Kidney glomerular epithelial cell (primary cell): ENCODE measurements around the gene DNAJC22.
"Not testable (repeated sequence)": the region's sequence is repeated elsewhere in the genome, so short reads cannot be mapped to it uniquely, and the experiment has no call there.

ENCODE experiments used
- DNase-seq: peaks from one replicate; lab custom pipeline; 2025; lab: John Stamatoyannopoulos, UW

The DNAJC22 gene

DNA sequence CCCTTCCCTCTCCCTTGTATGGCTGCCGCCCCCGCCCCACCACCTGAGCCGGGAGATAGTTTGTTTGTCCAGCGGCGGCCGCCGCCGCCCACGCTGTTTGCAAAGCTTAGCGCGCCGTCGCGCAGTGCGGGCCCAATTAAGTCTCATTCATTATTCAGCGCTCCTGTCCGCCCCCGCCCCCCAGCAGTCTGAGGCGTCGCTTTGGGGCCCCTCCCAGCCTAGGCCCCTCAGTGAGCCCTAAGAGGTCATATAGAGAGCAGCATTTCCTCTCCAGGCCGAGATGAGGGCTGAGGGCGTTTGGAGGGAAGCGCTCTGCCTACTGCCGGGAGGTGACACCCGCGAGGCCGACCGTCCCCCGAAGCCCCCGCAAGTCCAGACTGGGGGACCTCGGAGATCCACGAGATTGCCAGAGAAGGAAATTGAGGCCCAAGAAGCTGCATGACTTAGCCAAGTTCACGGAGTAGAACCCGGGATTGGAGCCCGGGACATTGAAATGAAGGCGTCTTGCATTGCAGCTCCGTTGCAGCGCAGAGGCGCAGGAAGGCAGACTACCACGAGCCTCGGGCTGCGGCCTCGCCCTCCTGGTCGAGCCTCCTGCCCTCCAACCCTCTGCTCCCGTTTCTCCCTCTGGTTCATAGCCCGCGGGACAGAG, at the start of gene DNAJC22:
TSS of gene DNAJC22 (plus strand) at position 230 of the 652 bp plus-strand sequence. CDS start 1,985 bp downstream, outside the sequence.
- DNase-seq, result peak; percentile 9

DNA sequence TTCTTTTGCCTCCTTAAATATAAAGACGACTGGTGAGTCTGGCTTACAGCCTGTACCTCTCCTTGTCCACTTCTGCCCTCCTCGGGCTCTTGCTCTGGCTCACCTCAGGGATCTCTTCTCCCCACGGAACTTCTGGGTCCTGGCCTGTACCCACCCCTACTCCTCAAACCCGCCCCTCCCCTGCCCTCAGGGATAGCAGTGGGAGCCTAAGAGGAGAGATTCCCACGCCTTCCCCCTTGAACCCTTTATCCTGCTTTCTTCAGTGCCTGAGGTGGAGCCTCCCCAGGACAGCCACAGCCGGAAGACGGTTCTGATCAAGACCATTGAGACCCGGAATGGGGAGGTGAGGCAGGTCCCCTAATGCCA, 49.0 kb upstream of the DNAJC22 start:
- no peak for DNase-seq

DNA sequence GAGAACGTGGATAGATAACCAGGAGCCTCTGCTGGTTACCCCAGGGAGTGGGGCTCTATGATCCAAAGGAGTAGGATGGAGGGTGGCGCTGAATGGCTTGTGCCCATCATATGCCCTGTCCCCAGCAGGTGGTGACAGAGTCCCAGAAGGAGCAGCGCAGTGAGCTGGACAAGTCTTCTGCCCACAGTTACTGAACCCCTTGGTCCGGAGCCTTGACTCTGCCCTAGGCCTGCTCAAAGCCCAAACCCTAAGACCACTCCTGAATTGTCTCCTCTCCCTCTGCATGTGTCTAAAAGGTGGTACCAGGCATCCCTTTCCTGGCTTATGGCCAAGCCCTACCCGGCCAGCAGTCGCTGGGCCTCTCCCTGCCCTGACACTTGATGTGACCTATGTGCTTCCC, 48.5 kb upstream of the DNAJC22 start:
- no peak for DNase-seq

DNA sequence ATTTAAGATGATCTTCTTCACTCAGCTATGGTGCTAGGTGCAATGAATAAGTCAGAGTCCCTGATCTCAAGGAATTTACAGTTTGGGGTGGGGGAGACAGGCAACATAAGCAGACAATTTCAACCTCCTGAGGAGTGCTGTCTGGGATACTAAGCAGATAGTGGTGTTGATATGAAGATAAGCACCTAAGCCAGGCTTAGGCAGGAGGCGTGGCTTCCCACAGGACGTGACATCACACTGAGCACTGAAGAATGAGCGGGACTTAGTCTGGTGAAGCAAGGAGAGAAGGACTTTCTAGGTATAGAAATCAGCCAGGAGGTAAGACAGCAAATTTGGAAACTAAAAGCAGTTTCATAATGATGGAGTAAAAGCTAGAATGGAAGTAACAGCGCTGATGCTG, 44.9 kb upstream of the DNAJC22 start:
- DNase-seq, result no peak

DNA sequence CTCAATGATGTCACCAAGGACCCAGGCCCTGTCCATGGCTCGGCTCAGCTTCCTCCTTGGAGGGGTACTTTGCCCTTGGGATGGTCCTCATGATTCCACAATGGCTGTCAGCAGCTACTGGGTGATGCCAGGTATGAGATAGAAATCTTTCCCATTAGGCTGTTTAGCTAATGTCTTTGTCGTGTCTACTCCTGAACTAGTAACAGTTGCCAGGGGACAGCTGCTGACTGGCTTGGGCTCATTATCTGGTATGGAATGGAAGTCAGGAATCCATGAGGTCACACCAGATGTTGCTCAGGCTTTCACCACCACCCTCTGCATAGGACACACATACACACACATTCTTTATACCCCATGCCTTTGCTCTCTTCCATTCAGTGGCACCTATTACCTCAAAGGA, 42.5 kb upstream of the DNAJC22 start:
- no peak for DNase-seq

DNA sequence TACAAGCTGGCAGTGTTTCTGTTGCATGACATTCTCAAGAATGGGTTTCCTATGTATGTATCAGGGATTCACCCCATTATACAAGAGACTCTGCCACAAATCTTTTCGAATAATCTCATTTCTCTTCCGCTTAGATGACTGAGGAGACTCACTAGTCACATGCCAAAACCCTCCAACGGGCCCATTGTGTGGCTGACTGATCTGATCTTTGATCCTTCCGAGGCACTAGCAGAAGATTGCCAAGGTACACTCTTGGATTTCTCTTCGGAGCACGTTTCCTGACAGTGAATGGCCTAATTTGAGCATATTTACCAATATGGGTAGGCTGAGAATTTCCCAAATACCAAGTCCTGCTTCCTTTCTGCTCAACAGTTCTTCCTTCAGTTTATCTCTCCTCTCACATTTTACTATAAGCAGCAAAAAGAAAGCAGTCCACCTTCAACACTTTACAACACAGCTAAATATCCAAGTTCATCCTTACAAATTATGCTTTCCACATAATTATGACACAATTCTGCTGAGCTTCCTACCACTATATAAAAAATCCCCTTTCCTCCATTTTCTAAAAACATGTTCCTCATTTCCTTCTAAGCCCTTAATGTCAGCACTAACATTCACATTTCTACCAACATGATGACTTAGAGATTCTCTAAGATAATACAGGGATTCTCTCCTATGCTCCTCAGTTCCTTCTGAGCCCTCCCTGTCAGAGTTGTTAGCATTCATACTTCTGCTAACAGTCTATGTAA, 40.8 kb upstream of the DNAJC22 start:
- DNase-seq, result no peak

DNA sequence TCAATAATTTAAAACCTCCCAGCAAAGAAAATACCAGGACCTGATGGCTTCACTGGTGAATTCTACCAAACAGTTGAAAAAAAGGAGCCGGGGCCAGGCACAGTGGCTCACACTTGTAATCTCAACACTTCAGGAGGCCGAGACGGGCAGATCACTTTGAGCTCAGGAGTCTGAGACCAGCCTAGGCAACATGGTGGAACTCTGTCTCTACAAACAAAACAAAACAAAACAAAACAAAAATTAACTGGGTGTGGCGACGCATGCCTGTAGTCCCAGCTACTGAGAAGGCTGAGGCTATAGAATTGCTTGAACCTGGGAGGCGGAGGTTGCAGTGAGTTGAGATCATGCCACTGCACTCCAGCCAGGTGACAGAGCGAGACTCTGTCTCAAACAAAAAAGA, 37.3 kb upstream of the DNAJC22 start:
- DNase-seq, result no peak

DNA sequence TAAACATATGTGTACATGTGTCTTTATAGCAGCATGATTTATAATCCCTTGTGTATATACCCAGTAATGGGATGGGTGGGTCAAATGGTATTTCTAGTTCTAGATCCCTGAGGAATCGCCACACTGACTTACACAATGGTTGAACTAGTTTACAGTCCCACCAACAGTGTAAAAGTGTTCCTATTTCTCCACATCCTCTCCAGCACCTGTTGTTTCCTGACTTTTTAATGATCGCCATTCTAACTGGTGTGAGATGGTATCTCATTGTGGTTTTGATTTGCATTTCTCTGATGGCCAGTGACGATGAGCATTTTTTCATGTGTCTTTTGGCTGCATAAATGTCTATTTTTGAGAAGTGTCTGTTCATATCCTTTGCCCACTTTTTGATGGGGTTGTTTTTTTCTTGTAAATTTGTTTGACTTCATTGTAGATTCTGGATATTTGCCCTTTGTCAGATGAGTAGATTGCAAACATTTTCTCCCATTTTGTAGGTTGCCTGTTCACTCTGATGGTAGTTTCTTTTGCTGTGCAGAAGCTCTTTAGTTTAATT, 36.2 kb upstream of the DNAJC22 start:
- DNase-seq, result not testable (repeated sequence)

DNA sequence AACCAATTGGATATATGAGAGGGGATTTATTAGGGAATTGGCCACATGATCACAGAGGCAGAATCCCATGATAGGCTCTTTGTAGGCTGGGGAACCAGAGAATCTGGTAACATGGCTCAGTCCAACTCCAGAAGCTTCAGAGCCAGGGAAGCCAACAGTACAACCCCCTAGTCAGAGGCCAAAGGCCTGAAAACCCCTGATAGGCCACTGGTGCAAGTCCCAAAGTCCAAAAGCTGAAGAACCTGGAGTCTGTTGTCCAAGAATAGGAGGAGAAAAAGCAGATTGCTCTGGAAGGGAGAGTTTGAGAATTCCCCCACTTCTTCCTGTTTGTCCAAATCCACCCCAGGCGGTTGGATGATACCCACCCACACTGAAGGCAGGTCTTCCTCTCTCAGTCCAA, 31.9 kb upstream of the DNAJC22 start:
- DNase-seq, result no peak

DNA sequence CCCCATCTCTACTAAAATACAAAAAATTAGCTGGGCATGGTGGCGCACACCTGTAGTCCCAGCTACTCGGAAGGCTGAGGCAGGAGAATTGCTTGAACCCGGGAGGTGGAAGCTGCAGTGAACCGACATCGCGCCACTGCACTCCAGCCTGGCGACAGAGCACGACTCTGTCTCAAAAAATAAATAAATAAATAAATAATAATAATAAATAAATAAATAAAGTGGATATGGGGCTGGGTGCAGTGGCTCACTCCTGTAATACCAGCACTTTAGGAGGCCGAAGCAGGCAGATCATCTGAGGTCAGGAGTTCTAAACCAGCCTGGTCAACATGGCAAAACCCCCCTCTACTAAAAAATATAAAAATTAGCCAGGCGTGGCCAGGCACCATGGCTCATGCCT, 29.6 kb upstream of the DNAJC22 start:
- DNase-seq, result not testable (repeated sequence)

DNA sequence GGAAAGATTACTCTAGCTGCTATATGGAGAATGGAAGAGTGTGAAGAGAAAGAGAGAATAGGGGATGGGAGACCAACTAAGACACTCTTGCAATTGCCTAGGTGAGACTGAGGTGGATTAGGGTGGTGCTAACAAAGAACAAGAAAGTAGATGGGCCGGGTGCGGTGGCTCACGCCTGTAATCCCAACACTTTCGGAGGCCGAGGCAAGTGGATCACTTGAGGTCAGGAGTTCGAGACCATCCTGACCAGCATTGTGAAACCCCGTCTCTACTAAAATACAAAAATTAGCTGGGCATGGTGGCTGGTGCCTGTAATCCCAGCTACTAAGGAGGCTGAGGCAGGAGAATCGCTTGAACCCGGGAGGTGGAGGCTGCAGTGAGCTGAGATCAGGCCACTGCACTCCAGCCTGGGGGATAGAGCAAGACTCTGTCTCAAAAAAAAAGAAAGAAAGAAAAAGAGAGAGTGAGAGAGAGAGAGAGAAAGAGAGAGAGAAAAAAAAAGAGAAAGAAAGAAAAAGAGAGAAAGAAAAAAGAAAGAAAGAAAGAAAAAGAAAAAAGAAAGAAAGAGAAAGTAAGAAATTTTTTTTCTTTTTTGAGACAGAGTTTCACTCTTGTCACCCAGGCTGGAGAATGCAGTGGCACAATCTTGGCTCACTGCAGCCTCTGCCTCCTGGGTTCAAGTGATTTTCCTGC, 26.1 kb upstream of the DNAJC22 start:
- DNase-seq, result not testable (repeated sequence)

DNA sequence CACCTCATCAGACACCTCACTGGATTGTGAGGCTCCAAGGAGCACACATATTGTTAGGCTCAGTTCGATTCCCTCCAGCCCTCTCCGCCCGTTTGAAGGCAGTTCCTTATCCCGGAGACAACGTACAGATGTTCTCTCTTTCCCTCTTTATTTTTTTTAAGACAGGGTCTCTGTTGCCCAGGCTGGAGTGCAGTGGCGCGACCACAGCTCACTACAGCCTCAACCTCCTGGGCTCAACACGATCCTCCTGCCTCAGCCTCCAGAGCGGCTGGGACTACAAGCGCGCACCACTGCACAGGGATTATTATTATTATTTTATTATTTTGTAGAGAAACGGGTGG, 24.4 kb upstream of the DNAJC22 start:
- no peak for DNase-seq

DNA sequence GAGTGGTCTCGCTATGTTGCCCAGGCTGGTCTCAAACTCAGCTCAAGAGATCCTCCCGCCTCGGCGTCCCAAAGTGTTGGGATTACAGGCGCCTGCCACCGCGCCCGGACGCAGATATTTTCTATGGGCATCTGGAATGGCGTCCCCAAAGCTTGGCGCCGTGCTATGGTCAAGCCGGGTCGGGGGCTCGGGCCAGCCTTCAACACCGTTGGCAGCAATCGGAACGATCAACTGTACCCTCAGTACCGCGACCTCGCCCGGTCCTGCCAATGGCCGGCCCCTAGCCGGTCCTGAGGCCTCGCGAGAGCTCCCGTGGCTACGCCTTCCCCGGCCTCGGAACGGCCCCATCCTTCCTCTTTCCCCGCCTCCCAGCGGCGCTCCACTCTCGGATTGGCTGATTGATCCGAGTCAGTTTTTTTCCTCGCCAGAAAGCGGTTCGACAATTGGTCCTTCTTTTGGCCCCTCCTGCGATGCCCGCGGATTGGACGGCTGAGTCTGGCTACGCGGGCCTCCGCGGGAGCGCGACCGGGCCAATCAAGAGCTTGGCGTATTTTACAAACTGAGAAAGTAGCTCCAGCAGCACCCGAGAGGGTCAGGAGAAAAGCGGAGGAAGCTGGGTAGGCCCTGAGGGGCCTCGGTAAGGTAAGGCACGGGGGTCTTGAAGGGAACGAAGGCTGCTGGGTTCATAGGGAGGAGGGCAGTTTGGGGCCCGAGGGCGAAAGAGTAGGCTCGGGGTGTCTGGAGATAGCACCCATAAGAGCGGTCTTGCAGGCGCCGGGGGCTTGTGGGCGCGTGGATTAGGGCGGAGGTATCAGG, 23.8 kb upstream of the DNAJC22 start, which contains the start of gene TROAP:
TSS of gene TROAP (plus strand) at position 548 of the 816 bp plus-strand sequence. CDS start 354 bp downstream, outside the sequence.
- DNase-seq, result peak; percentile 99

DNA sequence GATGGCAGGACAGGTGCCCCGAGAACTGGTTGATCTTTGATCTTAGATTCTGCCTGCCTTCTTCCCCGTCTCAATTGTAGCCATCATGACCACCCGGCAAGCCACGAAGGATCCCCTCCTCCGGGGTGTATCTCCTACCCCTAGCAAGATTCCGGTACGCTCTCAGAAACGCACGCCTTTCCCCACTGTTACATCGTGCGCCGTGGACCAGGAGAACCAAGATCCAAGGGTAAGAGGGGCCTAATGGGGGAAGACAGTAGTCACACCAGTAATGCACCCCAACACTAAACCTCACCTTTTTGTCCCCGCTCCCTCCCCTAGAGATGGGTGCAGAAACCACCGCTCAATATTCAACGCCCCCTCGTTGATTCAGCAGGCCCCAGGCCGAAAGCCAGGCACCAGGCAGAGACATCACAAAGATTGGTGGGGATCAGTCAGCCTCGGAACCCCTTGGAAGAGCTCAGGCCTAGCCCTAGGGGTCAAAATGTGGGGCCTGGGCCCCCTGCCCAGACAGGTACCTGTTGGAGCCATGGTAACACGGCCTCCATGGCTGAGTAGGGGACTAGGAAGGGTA, 23.1 kb upstream of the DNAJC22 start:
- no peak for DNase-seq

DNA sequence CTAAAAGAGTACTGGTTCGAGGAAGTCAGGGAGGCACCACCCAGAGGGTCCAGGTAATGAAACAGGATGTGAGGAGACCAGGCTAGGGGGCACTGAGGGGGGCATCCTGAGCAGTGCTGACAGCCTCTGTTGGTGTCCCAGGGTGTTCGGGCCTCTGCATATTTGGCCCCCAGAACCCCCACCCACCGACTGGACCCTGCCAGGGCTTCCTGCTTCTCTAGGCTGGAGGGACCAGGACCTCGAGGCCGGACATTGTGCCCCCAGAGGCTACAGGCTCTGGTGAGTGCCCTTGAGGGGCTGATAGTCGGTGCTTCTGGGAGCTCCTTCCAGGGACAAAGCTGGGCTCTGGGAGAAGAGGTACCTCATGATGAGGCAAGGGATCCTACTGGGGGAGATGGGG, 21.1 kb upstream of the DNAJC22 start:
- no peak for DNase-seq

DNA sequence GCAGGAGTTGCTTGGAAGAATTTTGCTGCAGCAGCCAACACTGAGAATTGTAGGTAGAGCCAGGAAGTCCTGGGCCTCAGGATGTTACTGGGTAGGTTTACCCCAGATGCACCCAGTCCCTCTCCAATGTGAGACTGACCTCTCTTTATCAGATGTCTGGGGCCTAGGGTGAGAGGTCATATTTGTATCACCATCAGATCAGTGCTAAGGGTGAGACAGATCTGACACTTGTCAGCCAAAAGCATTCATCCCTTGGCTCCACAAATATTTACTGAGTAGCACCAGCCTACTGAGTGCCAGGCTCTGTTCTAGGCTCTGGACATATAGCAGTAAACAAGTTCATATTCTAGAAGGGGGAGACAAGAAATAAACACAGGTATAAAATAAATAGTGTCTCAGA, 19.3 kb upstream of the DNAJC22 start:
- no peak for DNase-seq

DNA sequence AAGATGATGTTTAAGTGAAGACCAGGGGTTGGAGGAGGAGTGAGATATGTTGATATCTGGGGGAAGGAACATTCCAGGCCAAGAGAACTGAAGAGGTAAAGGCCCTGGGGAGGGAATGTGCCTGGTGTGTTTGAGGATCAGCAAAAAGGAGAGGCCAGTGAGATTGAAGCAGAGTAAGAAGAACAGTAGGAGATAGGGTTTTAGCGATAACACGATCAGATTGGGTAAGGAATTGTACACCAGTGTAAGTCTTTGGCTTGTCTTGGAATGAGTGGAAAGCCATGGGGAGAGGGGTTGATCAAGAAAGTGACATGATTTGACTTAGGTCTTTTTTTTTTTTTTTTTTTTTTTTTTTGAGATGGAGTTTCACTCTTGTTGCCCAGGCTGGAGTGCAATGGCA, 18.8 kb upstream of the DNAJC22 start:
- no peak for DNase-seq

DNA sequence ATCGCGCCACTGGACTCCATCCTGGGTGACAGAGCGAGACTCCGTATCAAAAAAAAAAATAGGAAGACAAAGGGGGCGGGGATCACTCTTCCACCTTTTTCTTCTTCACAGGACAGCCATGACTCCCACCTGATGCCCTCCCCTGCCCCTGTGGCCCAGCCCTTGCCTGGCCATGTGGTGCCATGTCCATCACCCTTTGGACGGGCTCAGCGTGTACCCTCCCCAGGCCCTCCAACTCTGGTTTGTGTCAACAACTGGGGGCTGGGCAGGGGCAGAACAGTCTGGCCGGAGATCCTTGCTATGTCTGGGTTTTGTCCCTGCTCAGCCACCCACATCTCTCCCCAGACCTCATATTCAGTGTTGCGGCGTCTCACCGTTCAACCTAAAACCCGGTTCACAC, 17.9 kb upstream of the DNAJC22 start:
- no peak for DNase-seq

DNA sequence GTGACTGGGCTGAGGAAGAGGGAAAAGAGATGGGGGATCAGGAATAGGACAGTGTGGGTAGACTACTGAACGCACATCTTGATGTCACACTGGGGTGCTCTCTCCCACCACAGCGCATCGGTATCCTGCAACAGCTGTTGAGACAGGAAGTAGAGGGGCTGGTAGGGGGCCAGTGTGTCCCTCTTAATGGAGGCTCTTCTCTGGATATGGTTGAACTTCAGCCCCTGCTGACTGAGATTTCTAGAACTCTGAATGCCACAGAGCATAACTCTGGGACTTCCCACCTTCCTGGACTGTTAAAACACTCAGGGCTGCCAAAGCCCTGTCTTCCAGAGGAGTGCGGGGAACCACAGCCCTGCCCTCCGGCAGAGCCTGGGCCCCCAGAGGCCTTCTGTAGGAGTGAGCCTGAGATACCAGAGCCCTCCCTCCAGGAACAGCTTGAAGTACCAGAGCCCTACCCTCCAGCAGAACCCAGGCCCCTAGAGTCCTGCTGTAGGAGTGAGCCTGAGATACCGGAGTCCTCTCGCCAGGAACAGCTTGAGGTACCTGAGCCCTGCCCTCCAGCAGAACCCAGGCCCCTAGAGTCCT, 16.6 kb upstream of the DNAJC22 start:
- no peak for DNase-seq

DNA sequence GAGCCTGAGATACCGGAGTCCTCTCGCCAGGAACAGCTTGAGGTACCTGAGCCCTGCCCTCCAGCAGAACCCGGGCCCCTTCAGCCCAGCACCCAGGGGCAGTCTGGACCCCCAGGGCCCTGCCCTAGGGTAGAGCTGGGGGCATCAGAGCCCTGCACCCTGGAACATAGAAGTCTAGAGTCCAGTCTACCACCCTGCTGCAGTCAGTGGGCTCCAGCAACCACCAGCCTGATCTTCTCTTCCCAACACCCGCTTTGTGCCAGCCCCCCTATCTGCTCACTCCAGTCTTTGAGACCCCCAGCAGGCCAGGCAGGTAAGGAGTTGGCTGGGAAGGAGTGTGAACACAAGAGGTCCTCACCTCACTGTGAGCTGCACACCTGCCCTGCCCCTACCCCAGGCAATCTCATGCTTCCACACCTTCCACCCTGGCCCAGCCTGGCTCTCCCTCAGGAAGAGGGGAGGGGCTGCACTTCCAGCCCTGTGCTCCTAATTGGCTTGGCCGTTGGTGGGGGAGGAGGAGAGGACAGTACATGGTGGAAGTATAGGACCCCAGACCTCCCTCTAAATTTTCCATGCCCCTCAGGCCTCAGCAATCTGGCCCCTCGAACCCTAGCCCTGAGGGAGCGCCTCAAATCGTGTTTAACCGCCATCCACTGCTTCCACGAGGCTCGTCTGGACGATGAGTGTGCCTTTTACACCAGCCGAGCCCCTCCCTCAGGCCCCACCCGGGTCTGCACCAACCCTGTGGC, 15.9 kb upstream of the DNAJC22 start:
- no peak for DNase-seq
